ENCODE results near the gene FMN1. TPM values are rescaled to one million over a fixed set of nuclear protein-coding genes. Genes with fewer than 3 reads are reported as not detected.

Gene FMN1
- total and polyA plus RNA-seq, 2 donors from 2014 or later = 0.71 to 44.8 TPM

DNA sequence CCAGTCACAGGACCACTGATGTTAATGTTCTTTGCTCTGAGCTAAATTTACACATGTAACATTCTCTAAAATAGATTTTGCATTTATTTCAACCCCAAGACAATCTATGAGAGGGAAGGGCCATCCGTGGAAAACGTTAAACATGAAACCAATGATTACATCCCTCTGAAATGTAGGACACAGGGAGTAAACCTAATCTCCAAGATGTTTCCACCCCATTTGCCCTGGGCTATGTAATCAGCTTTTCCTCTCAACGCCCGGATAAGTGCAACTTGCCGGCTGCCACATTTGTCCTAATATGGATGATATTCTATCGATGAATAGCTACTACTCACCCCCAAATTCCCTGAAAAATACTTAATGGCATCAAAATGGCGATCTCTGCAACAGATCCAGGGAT lies 6.4 kb upstream of the FMN1 start:
- H3K9ac ChIP-seq (ENCODE audit: low read length in 3 of 3) = no peak overlapping the region
- no peak overlapping the region for H3K4me3 ChIP-seq (ENCODE audit: low read length in 3 of 3)
- no peak for FAIRE-seq

DNA sequence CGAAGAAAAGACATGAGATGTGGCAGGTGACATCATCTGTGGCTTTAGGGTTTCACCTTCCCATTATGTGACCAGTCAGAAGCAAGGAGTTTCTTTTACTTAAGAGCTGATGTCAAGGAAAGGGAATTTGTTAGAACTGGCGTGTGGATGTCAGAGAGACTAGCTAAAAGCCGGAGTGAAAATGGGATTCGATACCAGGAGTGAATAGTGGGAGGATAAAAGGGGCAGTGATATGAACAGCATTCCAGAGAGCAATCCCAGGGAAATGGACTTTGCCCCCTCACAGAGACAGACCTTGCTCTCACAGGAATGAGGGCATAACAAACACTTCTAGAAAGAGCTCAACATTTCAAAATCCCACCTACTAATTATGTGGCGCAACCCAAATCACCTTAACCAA lies 5.9 kb upstream of the FMN1 start:
- H3K36me3 ChIP-seq (ENCODE audit: control insufficient read depth in 2 of 3, insufficient read depth in 3 of 3, low read length in 3 of 3) = no peaks in the 10 kb centered on the region
- no peak overlapping the region for H3K4me3 ChIP-seq (ENCODE audit: low read length in 3 of 3)
- peak in 2 of 5 donors; percentile 56 to 74 for DNase-seq
- no peak overlapping the region for H3K27ac ChIP-seq (ENCODE audit: low read depth in 2 of 2, low read length in 2 of 2)
- no peak for TF ChIP-seq CTCF (IDR thresholded peaks at IDR 0.05; ENCODE audit: borderline replicate concordance, extremely low read depth, insufficient read depth)
- no peak overlapping the region for H3K9ac ChIP-seq (ENCODE audit: low read length in 3 of 3)
- intact Hi-C loops (cut with DNase I) = no loop called here
- no peaks in the 10 kb centered on the region for H3K27me3 ChIP-seq (ENCODE audit: control insufficient read depth, insufficient read depth, low read length)
- H3K4me1 ChIP-seq (ENCODE audit: control insufficient read depth in 2 of 3, insufficient read depth in 2 of 3, low read depth in 1 of 3, low read length in 3 of 3) = peaks cover 0 to 4% (median 3%) of the 10 kb centered on the region in 3 donors
- FAIRE-seq = no peak
- no peaks in the 10 kb centered on the region for H3K9me3 ChIP-seq (ENCODE audit: control insufficient read depth in 2 of 3, insufficient read depth in 1 of 3, low read length in 3 of 3)

More for the DNA sequence above, 6.4 kb upstream of the FMN1 start:
- no peak for TF ChIP-seq CTCF (IDR thresholded peaks at IDR 0.05; ENCODE audit: borderline replicate concordance, extremely low read depth, insufficient read depth)
- H3K27ac ChIP-seq (ENCODE audit: low read depth in 2 of 2, low read length in 2 of 2) = no peak overlapping the region
- DNase-seq = peak in 2 of 5 donors; percentile 30 to 33
- H3K36me3 ChIP-seq (ENCODE audit: control insufficient read depth in 2 of 3, insufficient read depth in 3 of 3, low read length in 3 of 3) = no peaks in the 10 kb centered on the region
- intact Hi-C loops (cut with DNase I) = no loop called here
- H3K4me1 ChIP-seq (ENCODE audit: control insufficient read depth in 2 of 3, insufficient read depth in 2 of 3, low read depth in 1 of 3, low read length in 3 of 3) = peaks cover 0 to 3% (median 0%) of the 10 kb centered on the region in 3 donors
- H3K27me3 ChIP-seq (ENCODE audit: control insufficient read depth, insufficient read depth, low read length) = no peaks in the 10 kb centered on the region
- H3K9me3 ChIP-seq (ENCODE audit: control insufficient read depth in 2 of 3, insufficient read depth in 1 of 3, low read length in 3 of 3) = no peaks in the 10 kb centered on the region

GRCh38 chr15:33198541-33198940 lies 4.0 kb upstream of the FMN1 start:
- Histone ChIP-seq H3K4me1 (ENCODE audit: control insufficient read depth in 2 of 3, insufficient read depth in 2 of 3, low read depth in 1 of 3, low read length in 3 of 3) (peaks cover 0 to 7% (median 6%) of the 10 kb centered on the region in 3 donors), H3K36me3 (ENCODE audit: control insufficient read depth in 2 of 3, insufficient read depth in 3 of 3, low read length in 3 of 3) (no peaks in the 10 kb centered on the region), H3K4me3 (ENCODE audit: low read length in 3 of 3) (no peak overlapping the region), H3K9ac (ENCODE audit: low read length in 3 of 3) (no peak overlapping the region), H3K27ac (ENCODE audit: low read depth in 2 of 2, low read length in 2 of 2) (no peak overlapping the region), H3K9me3 (ENCODE audit: control insufficient read depth in 2 of 3, insufficient read depth in 1 of 3, low read length in 3 of 3) (no peaks in the 10 kb centered on the region), H3K27me3 (ENCODE audit: control insufficient read depth, insufficient read depth, low read length) (no peaks in the 10 kb centered on the region)
- DNase-seq (no peak), FAIRE-seq (no peak)
- TF ChIP-seq CTCF (IDR thresholded peaks at IDR 0.05; ENCODE audit: borderline replicate concordance, extremely low read depth, insufficient read depth) = no peak
- intact Hi-C loops (cut with DNase I) = no loop called here

- DNase-seq (no peak), FAIRE-seq (no peak)
- H3K36me3 ChIP-seq (ENCODE audit: control insufficient read depth in 2 of 3, insufficient read depth in 3 of 3, low read length in 3 of 3) = no peaks in the 10 kb centered on the region
- H3K4me3 ChIP-seq (ENCODE audit: low read length in 3 of 3) = no peak overlapping the region
- intact Hi-C loops (cut with DNase I) = no loop called here
- peaks cover 0 to 7% (median 6%) of the 10 kb centered on the region in 3 donors for H3K4me1 ChIP-seq (ENCODE audit: control insufficient read depth in 2 of 3, insufficient read depth in 2 of 3, low read depth in 1 of 3, low read length in 3 of 3)
- TF ChIP-seq CTCF (IDR thresholded peaks at IDR 0.05; ENCODE audit: borderline replicate concordance, extremely low read depth, insufficient read depth) = no peak
- no peak overlapping the region for H3K9ac ChIP-seq (ENCODE audit: low read length in 3 of 3)
- no peaks in the 10 kb centered on the region for H3K9me3 ChIP-seq (ENCODE audit: control insufficient read depth in 2 of 3, insufficient read depth in 1 of 3, low read length in 3 of 3)
- no peak overlapping the region for H3K27ac ChIP-seq (ENCODE audit: low read depth in 2 of 2, low read length in 2 of 2)
- no peaks in the 10 kb centered on the region for H3K27me3 ChIP-seq (ENCODE audit: control insufficient read depth, insufficient read depth, low read length)
Measured at GRCh38 chr15:33197636-33198035, 3.1 kb upstream of the FMN1 start.
